Stimulated activated CD4-positive, alpha-beta T cell treated with anti-CD3 and anti-CD28 coated beads, TNF-alpha, amount 100 ng/mL, for 4 hours (primary cell): ENCODE measurements around the gene PACC1.
"Not testable (repeated sequence)": the region's sequence is repeated elsewhere in the genome, so short reads cannot be mapped to it uniquely, and the experiment has no call there.

Source experiments
- DNase-seq, 3 experiments: peaks; one replicate each; pipeline ENCODE4 v3.0.0-alpha.2; 2020; ENCODE audit warnings: low read depth in 3 of 3

Gene PACC1

DNA sequence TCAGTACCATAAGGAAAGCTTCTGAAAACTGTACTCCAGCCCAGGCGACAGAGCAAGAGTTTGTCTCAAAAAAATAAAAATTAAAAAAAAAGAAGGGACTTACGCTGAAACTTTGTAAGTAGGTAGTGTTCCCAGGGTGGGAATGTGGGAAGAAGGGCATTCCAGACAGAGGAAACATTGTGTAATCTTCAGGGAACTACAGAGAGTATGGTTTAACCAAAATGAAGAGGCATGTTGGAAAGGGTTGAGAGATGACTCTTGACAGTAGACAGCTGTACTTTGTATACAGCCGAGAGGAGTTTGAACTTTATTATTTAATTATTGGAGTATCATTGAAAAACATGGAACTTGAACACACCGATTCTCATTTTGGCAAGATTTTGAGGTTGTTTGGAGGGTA, 86.4 kb downstream of the PACC1 start:
- no peak for DNase-seq

DNA sequence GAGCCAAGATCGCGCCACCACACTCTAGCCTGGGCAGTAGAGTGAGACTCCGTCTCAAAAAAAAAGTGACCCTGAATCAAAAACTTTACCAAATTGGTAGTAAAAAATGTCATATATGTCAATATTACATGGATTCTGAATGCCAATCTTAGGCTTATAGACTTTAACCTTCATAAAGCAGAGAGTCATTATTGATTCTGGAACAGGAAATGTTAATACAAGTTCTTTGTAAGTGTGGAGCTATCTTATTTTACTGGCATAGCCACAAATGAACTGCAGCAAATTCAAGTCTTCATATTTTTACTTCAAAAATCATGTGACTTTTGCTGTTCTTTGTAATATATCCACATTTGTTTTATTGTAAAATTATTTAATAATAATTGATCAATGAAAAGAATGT, 88.1 kb downstream of the PACC1 start:
- DNase-seq = no peak

DNA sequence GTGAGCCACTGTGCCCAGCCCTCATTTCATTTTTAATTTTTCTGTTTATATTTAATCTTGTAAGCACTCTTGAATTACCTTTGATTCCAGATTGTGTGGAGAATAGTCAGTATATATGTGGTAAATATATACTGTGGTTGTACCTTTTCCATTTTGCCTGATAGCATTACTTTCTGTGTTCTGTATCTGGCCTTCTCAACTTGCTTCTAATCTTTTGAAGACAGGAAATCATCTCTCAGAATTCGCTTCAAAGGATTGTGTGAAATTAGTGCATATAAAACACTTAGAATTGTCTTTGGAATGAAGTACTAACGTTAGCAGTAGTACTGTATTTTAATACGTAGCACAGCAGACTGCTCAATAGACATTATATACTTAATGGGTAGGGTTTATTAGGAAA, 91.6 kb downstream of the PACC1 start:
- no peak for DNase-seq

DNA sequence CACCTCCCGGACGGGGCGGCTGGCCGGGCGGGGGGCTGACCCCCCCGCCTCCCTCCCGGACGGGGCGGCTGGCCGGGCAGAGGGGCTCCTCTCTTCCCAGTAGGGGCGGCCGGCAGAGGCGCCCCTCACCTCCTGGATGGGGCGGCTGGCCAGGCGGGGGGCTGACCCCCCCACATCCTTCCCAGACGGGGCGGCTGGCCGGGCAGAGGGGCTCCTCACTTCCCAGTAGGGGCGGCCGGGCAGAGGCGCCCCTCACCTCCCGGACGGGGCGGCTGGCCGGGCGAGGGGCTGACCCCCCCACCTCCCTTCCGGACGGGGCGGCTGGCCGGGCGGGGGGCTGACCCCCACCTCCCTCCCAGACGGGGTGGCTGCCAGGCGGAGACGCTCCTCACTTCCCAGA, 93.7 kb downstream of the PACC1 start:
- not testable (repeated sequence) for DNase-seq

DNA sequence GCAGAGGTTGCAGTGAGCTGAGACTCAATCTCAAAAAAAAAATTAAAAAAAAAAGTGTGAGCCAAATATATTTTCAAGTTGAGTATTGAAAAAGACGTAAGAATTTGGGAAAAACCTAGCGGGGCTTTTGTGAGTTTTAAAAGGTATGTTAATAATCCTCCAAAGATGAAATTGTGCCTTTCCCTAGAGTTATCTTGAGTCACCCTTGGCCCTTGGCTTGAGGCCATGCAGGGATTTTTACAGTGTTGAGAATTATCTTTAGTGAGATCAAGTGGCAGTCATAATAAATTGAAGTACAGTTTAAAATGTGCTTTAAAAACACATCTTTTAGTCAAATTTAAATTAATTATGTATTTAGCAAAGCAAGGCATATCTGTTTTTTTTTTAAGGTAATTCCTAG, 96.8 kb downstream of the PACC1 start:
- no peak for DNase-seq

DNA sequence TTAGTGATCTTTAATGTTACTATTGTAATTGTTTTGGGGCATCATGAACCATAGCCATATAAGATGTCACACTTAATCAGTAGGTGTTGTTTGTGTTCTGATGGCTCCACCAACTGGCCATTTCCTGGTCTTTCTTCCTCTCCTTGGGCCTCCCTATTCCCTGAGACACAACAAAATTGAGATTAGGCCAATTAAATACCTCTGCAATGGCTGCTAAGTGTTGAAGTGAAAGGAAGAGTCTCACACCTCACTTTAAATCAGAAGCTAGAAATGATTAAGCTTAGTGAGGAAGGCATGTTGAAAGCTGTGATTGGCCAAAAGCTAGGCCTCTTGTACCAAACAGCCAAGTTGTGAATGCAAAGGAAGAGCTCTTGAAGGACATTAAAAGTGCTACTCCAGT, 98.8 kb downstream of the PACC1 start:
- no peak for DNase-seq

DNA sequence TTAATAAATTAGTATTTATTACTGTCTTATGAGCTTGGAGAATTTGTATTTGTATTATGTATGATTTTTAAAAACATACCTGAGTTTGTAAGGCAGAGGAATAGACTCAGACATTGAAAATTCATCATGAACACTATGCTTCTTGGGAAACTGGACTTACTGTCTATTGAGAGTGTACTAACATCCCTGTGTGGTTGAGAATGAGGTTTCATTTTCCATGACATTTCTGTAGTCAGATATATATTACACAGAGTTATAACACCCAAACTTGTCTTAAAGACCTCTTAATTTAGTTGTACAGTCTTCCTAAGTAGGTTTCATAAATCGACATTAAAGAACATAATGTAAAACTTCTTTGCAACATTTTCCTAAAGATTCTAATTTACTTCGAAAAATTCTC, 99.5 kb downstream of the PACC1 start:
- no peak for DNase-seq
